ENCODE measurements around the gene IRF4.

Gene IRF4

GRCh38 chr6:441126-441920 is 49.8 kb downstream of the IRF4 start:
- no peak overlapping the region for H3K27ac ChIP-seq (ENCODE audit: low read depth, low read length)
- peaks cover 4% of the 10 kb centered on the region; the same call in 1 of the 2 replicates for H3K27me3 ChIP-seq (ENCODE audit: insufficient read depth, low read length)

GRCh38 chr6:443621-444159 is 52.1 kb downstream of the IRF4 start:
- Histone ChIP-seq H2AFZ (ENCODE audit: low read length, unreplicated experiment) (no peak overlapping the region), H3K4me1 (ENCODE audit: control insufficient read depth, insufficient read depth, low read length, unreplicated experiment) (peaks cover 12% of the 10 kb centered on the region), H3K27me3 (ENCODE audit: insufficient read depth, low read length) (peaks cover 4% of the 10 kb centered on the region; the same call in 1 of the 2 replicates), H3K36me3 (ENCODE audit: insufficient read depth, low read length) (no peaks in the 10 kb centered on the region), H3K27ac (ENCODE audit: low read depth, low read length) (no peak overlapping the region), H3K79me2 (ENCODE audit: control insufficient read depth, insufficient read depth, low read length, unreplicated experiment) (no peaks in the 10 kb centered on the region), H3K4me3 (ENCODE audit: low read depth, low read length) (no peak overlapping the region)

More at GRCh38 chr6:441126-441920, 49.8 kb downstream of the IRF4 start:
- H3K36me3 ChIP-seq (ENCODE audit: insufficient read depth, low read length), result no peaks in the 10 kb centered on the region
- H3K4me3 ChIP-seq (ENCODE audit: low read depth, low read length), result no peak overlapping the region
- peaks cover 25% of the 10 kb centered on the region for H3K4me1 ChIP-seq (ENCODE audit: control insufficient read depth, insufficient read depth, low read length, unreplicated experiment)
- H3K79me2 ChIP-seq (ENCODE audit: control insufficient read depth, insufficient read depth, low read length, unreplicated experiment), result no peaks in the 10 kb centered on the region
- no peak overlapping the region for H2AFZ ChIP-seq (ENCODE audit: low read length, unreplicated experiment)

- Histone ChIP-seq H3K36me3 (ENCODE audit: insufficient read depth, low read length) (no peaks in the 10 kb centered on the region), H3K79me2 (ENCODE audit: control insufficient read depth, insufficient read depth, low read length, unreplicated experiment) (no peaks in the 10 kb centered on the region), H3K27me3 (ENCODE audit: insufficient read depth, low read length) (peaks cover 4% of the 10 kb centered on the region; the same call in 1 of the 2 replicates), H2AFZ (ENCODE audit: low read length, unreplicated experiment) (no peak overlapping the region), H3K27ac (ENCODE audit: low read depth, low read length) (no peak overlapping the region), H3K4me1 (ENCODE audit: control insufficient read depth, insufficient read depth, low read length, unreplicated experiment) (peaks cover 2% of the 10 kb centered on the region), H3K4me3 (ENCODE audit: low read depth, low read length) (no peak overlapping the region)
Observed at GRCh38 chr6:444653-445275, 53.2 kb downstream of the IRF4 start.

- Histone ChIP-seq H3K27ac (ENCODE audit: low read depth, low read length) (no peak overlapping the region), H3K79me2 (ENCODE audit: control insufficient read depth, insufficient read depth, low read length, unreplicated experiment) (no peaks in the 10 kb centered on the region), H2AFZ (ENCODE audit: low read length, unreplicated experiment) (no peak overlapping the region), H3K27me3 (ENCODE audit: insufficient read depth, low read length) (peaks cover 2% of the 10 kb centered on the region; the same call in 1 of the 2 replicates), H3K4me1 (ENCODE audit: control insufficient read depth, insufficient read depth, low read length, unreplicated experiment) (no peaks in the 10 kb centered on the region), H3K36me3 (ENCODE audit: insufficient read depth, low read length) (no peaks in the 10 kb centered on the region), H3K4me3 (ENCODE audit: low read depth, low read length) (no peak overlapping the region)
Observed at GRCh38 chr6:445571-446417, 54.2 kb downstream of the IRF4 start.

GRCh38 chr6:446418-447366 is 55.1 kb downstream of the IRF4 start:
- Histone ChIP-seq H3K36me3 (ENCODE audit: insufficient read depth, low read length) (no peaks in the 10 kb centered on the region), H3K27me3 (ENCODE audit: insufficient read depth, low read length) (no peaks in the 10 kb centered on the region), H3K4me3 (ENCODE audit: low read depth, low read length) (no peak overlapping the region), H3K27ac (ENCODE audit: low read depth, low read length) (no peak overlapping the region), H2AFZ (ENCODE audit: low read length, unreplicated experiment) (no peak overlapping the region), H3K4me1 (ENCODE audit: control insufficient read depth, insufficient read depth, low read length, unreplicated experiment) (no peaks in the 10 kb centered on the region), H3K79me2 (ENCODE audit: control insufficient read depth, insufficient read depth, low read length, unreplicated experiment) (no peaks in the 10 kb centered on the region)

GRCh38 chr6:447381-448165 is 56.0 kb downstream of the IRF4 start:
- H3K79me2 ChIP-seq (ENCODE audit: control insufficient read depth, insufficient read depth, low read length, unreplicated experiment), result no peaks in the 10 kb centered on the region
- H2AFZ ChIP-seq (ENCODE audit: low read length, unreplicated experiment), result no peak overlapping the region
- H3K4me3 ChIP-seq (ENCODE audit: low read depth, low read length), result no peak overlapping the region
- no peaks in the 10 kb centered on the region for H3K36me3 ChIP-seq (ENCODE audit: insufficient read depth, low read length)
- no peaks in the 10 kb centered on the region for H3K27me3 ChIP-seq (ENCODE audit: insufficient read depth, low read length)
- no peak overlapping the region for H3K27ac ChIP-seq (ENCODE audit: low read depth, low read length)
- peaks cover 8% of the 10 kb centered on the region for H3K4me1 ChIP-seq (ENCODE audit: control insufficient read depth, insufficient read depth, low read length, unreplicated experiment)

GRCh38 chr6:448296-449056 is 56.9 kb downstream of the IRF4 start:
- Histone ChIP-seq H3K4me3 (ENCODE audit: low read depth, low read length) (no peak overlapping the region), H3K27ac (ENCODE audit: low read depth, low read length) (no peak overlapping the region), H2AFZ (ENCODE audit: low read length, unreplicated experiment) (no peak overlapping the region), H3K4me1 (ENCODE audit: control insufficient read depth, insufficient read depth, low read length, unreplicated experiment) (peaks cover 16% of the 10 kb centered on the region), H3K27me3 (ENCODE audit: insufficient read depth, low read length) (peaks cover 3% of the 10 kb centered on the region; the same call in 1 of the 2 replicates), H3K79me2 (ENCODE audit: control insufficient read depth, insufficient read depth, low read length, unreplicated experiment) (no peaks in the 10 kb centered on the region), H3K36me3 (ENCODE audit: insufficient read depth, low read length) (no peaks in the 10 kb centered on the region)

GRCh38 chr6:449057-449430 is 57.5 kb downstream of the IRF4 start:
- Histone ChIP-seq H3K4me3 (ENCODE audit: low read depth, low read length) (no peak overlapping the region), H2AFZ (ENCODE audit: low read length, unreplicated experiment) (no peak overlapping the region), H3K36me3 (ENCODE audit: insufficient read depth, low read length) (no peaks in the 10 kb centered on the region), H3K27ac (ENCODE audit: low read depth, low read length) (no peak overlapping the region), H3K4me1 (ENCODE audit: control insufficient read depth, insufficient read depth, low read length, unreplicated experiment) (peaks cover 19% of the 10 kb centered on the region), H3K27me3 (ENCODE audit: insufficient read depth, low read length) (peaks cover 5% of the 10 kb centered on the region; the same call in 1 of the 2 replicates), H3K79me2 (ENCODE audit: control insufficient read depth, insufficient read depth, low read length, unreplicated experiment) (no peaks in the 10 kb centered on the region)

Data from ACC112 (cell line).